ENCODE data around the gene TNNT3. TPM values are rescaled to one million over a fixed set of nuclear protein-coding genes. Genes with fewer than 3 reads are reported as not detected.

TNNT3 gene
- total RNA-seq, 1 experiment from 2014 or later, result not detected

Other genes with a start within 250 kb of the TNNT3 start
- not detected in 2 replicates for gene KRTAP5-6, start 222.5 kb upstream of the TNNT3 start, total RNA-seq (2014; rRNA removed; shearing (Covaris generic))
- 4.3 and 6.6 TPM in 2 replicates for gene IFITM10, start 169.1 kb upstream of the TNNT3 start, total RNA-seq (2014; rRNA removed; shearing (Covaris generic))
- 383 and 388 TPM in 2 replicates for gene CTSD, start 155.8 kb upstream of the TNNT3 start, total RNA-seq (2014; rRNA removed; shearing (Covaris generic))
- 0.20 TPM in 1 of 2 replicates, not detected in the other for gene SYT8, start 84.7 kb upstream of the TNNT3 start, total RNA-seq (2014; rRNA removed; shearing (Covaris generic))
- 0.48 TPM in 1 of 2 replicates, not detected in the other for gene TNNI2, start 80.7 kb upstream of the TNNT3 start, total RNA-seq (2014; rRNA removed; shearing (Covaris generic))
- gene LSP1, start 66.6 kb upstream of the TNNT3 start, total RNA-seq (2014; rRNA removed; shearing (Covaris generic)), result 2.4 and 3.8 TPM in 2 replicates
- not detected in 2 replicates for gene PRR33, start 27.8 kb upstream of the TNNT3 start, total RNA-seq (2014; rRNA removed; shearing (Covaris generic))
- 123 and 169 TPM in 2 replicates for gene MRPL23, start 27.6 kb downstream of the TNNT3 start, total RNA-seq (2014; rRNA removed; shearing (Covaris generic))
- gene H19, start 78.1 kb downstream of the TNNT3 start, total RNA-seq (2014; rRNA removed; shearing (Covaris generic)), result 0.72 and 1.9 TPM in 2 replicates
- not detected in 2 replicates for gene IGF2, start 219.7 kb downstream of the TNNT3 start, total RNA-seq (2014; rRNA removed; shearing (Covaris generic))
- not detected in 2 replicates for gene INS, start 241.5 kb downstream of the TNNT3 start, total RNA-seq (2014; rRNA removed; shearing (Covaris generic))

Data from RPMI7951 (cell line).